ENCODE measurements around the gene CDC123.

CDC123 gene

GRCh38 chr10:12195603-12196506 lies at the start of gene CDC123, which contains the start of gene NUDT5:
Gene CDC123 (plus strand): TSS chr10:12196188. CDS start chr10:12196246, 58 bp downstream.
Gene NUDT5 (minus strand): TSS chr10:12195891. CDS start chr10:12186291, 9,600 bp downstream.
- CTCF ChIA-PET: interaction anchor here (0.9 to 2.0 kb wide), 8 partner anchors 16 to 516 kb away, joined by 3 to 12 read pairs (median 3); no protein-coding TSS in a partner anchor
- peak; percentile 92 for DNase-seq (ENCODE audit: extremely low spot score)
- POLR2A ChIA-PET: interaction anchor here (0.6 to 0.9 kb wide), 2 partner anchors 10 to 153 kb away, joined by 3 read pairs; no protein-coding TSS in a partner anchor
- TF ChIP-seq, protein P1, sequence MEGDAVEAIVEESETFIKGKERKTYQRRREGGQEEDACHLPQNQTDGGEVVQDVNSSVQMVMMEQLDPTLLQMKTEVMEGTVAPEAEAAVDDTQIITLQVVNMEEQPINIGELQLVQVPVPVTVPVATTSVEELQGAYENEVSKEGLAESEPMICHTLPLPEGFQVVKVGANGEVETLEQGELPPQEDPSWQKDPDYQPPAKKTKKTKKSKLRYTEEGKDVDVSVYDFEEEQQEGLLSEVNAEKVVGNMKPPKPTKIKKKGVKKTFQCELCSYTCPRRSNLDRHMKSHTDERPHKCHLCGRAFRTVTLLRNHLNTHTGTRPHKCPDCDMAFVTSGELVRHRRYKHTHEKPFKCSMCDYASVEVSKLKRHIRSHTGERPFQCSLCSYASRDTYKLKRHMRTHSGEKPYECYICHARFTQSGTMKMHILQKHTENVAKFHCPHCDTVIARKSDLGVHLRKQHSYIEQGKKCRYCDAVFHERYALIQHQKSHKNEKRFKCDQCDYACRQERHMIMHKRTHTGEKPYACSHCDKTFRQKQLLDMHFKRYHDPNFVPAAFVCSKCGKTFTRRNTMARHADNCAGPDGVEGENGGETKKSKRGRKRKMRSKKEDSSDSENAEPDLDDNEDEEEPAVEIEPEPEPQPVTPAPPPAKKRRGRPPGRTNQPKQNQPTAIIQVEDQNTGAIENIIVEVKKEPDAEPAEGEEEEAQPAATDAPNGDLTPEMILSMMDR (IDR thresholded peaks at IDR 0.05; ENCODE audit: control extremely low read depth, extremely low read depth, low read depth, missing control alignments): no peak

- TF ChIP-seq, protein P1 (IDR thresholded peaks at IDR 0.05; ENCODE audit: control extremely low read depth, extremely low read depth, low read depth, missing control alignments): no peak
- ChIA-PET CTCF (no interaction called here), POLR2A (no interaction called here)
- DNase-seq (ENCODE audit: extremely low spot score): no peak
Measured at GRCh38 chr10:12150163-12150562, 45.8 kb upstream of the CDC123 start.

GRCh38 chr10:12154516-12154915 lies 41.5 kb upstream of the CDC123 start:
- TF ChIP-seq, protein P1 (IDR thresholded peaks at IDR 0.05; ENCODE audit: control extremely low read depth, extremely low read depth, low read depth, missing control alignments): no peak
- ChIA-PET CTCF (interaction anchor here (1.5 kb wide), 1 partner anchor 9 kb away, joined by 3 read pairs; no protein-coding TSS in a partner anchor), POLR2A (no interaction called here)
- no peak for DNase-seq (ENCODE audit: extremely low spot score)

DNA sequence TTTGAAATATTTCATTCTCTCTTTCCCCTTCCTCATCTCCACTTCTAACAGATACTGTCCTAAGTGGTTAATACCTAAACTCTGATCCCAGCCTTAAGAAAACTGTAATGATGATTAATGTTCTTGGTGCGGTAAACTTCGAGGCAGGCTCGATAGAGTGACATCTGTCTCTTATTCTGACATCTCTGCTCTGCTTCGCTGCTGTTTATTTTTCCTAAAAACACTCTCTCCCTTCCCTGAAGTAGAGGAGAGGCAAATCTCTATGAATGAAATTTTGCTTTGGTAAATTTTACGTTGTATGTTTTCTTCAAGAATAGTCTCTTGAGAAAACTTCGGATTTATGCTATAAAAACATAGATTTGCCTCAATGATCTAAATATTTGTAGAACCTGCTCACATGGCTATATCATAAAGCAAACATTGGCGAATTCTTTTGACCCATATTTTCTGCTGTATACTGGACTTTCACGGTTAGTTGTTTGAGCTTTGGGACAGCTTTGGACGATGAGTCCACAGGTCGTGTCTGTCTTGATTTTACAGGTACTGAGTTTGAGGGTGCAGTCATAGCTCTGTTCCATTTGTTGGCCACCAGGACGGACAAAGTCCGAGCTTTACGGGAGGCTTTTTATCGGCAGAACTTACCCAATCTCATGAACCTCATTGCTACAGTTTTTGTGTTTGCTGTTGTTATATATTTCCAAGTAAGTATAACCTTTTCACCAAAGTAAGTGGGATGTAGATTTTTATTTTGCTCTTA lies 39.4 kb upstream of the CDC123 start:
- ChIA-PET CTCF (no interaction called here), POLR2A (no interaction called here)
- TF ChIP-seq, protein P1 (IDR thresholded peaks at IDR 0.05; ENCODE audit: control extremely low read depth, extremely low read depth, low read depth, missing control alignments): no peak
- DNase-seq (ENCODE audit: extremely low spot score): no peak

- no peak for DNase-seq (ENCODE audit: extremely low spot score)
- POLR2A ChIA-PET: no interaction called here
- CTCF ChIA-PET: interaction anchor here (1.1 to 1.6 kb wide), 2 partner anchors 12 to 56 kb away, joined by 3 read pairs; no protein-coding TSS in a partner anchor
- TF ChIP-seq, protein P1 (IDR thresholded peaks at IDR 0.05; ENCODE audit: control extremely low read depth, extremely low read depth, low read depth, missing control alignments): no peak
Measured at GRCh38 chr10:12158111-12158510, 37.9 kb upstream of the CDC123 start.

DNA sequence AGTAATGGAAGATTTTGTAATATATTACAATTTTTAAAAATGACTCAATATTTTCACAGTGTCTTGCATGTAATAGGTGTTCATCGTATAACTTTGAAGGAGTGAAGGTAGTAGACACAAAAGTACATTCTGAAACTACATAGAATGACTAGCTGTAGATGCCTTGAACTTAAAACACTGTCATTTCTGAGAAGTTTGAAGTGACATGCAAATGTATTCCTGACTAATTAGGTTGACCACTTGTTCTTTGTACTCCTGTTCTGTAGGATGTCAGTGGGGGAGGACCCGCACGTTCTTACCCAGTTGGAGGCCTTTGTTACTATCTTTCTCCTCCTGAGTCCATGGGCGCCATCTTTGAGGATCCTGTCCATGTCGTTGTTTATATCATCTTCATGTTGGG lies 35.3 kb upstream of the CDC123 start:
- POLR2A ChIA-PET: no interaction called here
- DNase-seq (ENCODE audit: extremely low spot score): no peak
- CTCF ChIA-PET: no interaction called here
- TF ChIP-seq, protein P1 (IDR thresholded peaks at IDR 0.05; ENCODE audit: control extremely low read depth, extremely low read depth, low read depth, missing control alignments): no peak
